Vagina (tissue), 2 donors: ENCODE results near the gene RTCA.

Experiments
- CTCF ChIP-seq, 3 experiments: fragments of 450-650 bp in 2 of 3; fragments of 200-600 bp in 1 of 3; sonication (generic) in 1 of 3; IDR thresholded peaks; one replicate each; pipeline ENCODE4 v1.5.1; 2017 to 2019; ENCODE audit warnings: antibody characterized with exemption in 3 of 3, mild to moderate bottlenecking in 2 of 3, moderate library complexity in 2 of 3
- POLR2A ChIP-seq, 2 donors: fragments of 450-650 bp; IDR thresholded peaks; one replicate each; pipeline ENCODE4 v1.6.1; 2017; ENCODE audit warnings: antibody characterized with exemption in 2 of 2, mild to moderate bottlenecking in 2 of 2, moderate library complexity in 2 of 2
- POLR2AphosphoS5 ChIP-seq, 2 donors: sonication (generic); formaldehyde crosslinking; IDR thresholded peaks; one replicate each; pipeline ENCODE4 v1.9.0; 2017; ENCODE audit warnings: antibody characterized with exemption in 2 of 2, mild to moderate bottlenecking in 2 of 2, low read depth in 1 of 2; ENCODE audit not compliant: insufficient read depth in 1 of 2

- TF ChIP-seq CTCF (IDR thresholded peaks at IDR 0.05) (no peak), POLR2A (IDR thresholded peaks at IDR 0.05) (no peak), POLR2AphosphoS5 (IDR thresholded peaks at IDR 0.05; ENCODE audit: insufficient read depth in 1 of 2, low read depth in 1 of 2) (no peak)
These were observed 15.8 kb upstream of the RTCA start for GRCh38 chr1:100250264-100250663.
